Endodermal cell (in vitro differentiated cells): ENCODE data around the gene PLPP7. TPM values are rescaled to one million over a fixed set of nuclear protein-coding genes. Genes with fewer than 3 reads are reported as not detected.

Experiments used
- DNase-seq: peaks from one replicate; pipeline ENCODE4 v3.0.0-alpha.2; 2017
- H3K27ac ChIP-seq: 2 replicates; pipeline ENCODE4 v1.5.1; 2013; ENCODE audit warnings: mild to moderate bottlenecking, low read depth, low read length, moderate library complexity
- H3K27me3 ChIP-seq: 2 replicates; pipeline ENCODE4 v1.6.1; 2013; ENCODE audit warnings: mild to moderate bottlenecking, low read length, moderate library complexity; ENCODE audit not compliant: insufficient read depth, control insufficient read depth, poor library complexity, severe bottlenecking
- H3K36me3 ChIP-seq: 2 replicates; pipeline ENCODE4 v1.7.0; 2013; ENCODE audit warnings: mild to moderate bottlenecking, low read length, moderate library complexity; ENCODE audit not compliant: control insufficient read depth, insufficient read depth
- H3K4me1 ChIP-seq: one replicate; pipeline ENCODE4 v1.7.0; 2013; ENCODE audit warnings: low read length; ENCODE audit not compliant: control insufficient read depth, insufficient read depth
- H3K4me3 ChIP-seq: 2 replicates; pipeline ENCODE4 v1.5.1; 2013; ENCODE audit warnings: mild to moderate bottlenecking, low read length, moderate library complexity
- H3K9ac ChIP-seq: 2 replicates; pipeline ENCODE4 v1.6.1; 2013; ENCODE audit warnings: mild to moderate bottlenecking, low read length, moderate library complexity; ENCODE audit not compliant: poor library complexity, severe bottlenecking; ENCODE audit errors: extremely low read depth
- H3K9me3 ChIP-seq: 2 replicates; pipeline ENCODE4 v1.6.1; 2013; ENCODE audit warnings: mild to moderate bottlenecking, low read length, moderate library complexity; ENCODE audit not compliant: control insufficient read depth
- H3K27ac Mint-ChIP-seq: 2 replicates; pipeline ENCODE4 v1.8.0; 2020; ENCODE audit warnings: mixed read lengths
- H3K27me3 Mint-ChIP-seq: 2 replicates; pipeline ENCODE4 v1.8.0; 2021; ENCODE audit warnings: mild to moderate bottlenecking, mixed read lengths; ENCODE audit not compliant: insufficient read depth
- H3K36me3 Mint-ChIP-seq: 2 replicates; pipeline ENCODE4 v1.8.0; 2020; ENCODE audit warnings: low read depth, mixed read lengths
- H3K4me1 Mint-ChIP-seq: 2 replicates; pipeline ENCODE4 v1.8.0; 2020; ENCODE audit warnings: mixed read lengths
- H3K4me3 Mint-ChIP-seq: 2 replicates; pipeline ENCODE4 v1.8.0; 2020; ENCODE audit warnings: mild to moderate bottlenecking, moderate library complexity, mixed read lengths
- H3K9me3 Mint-ChIP-seq: 2 replicates; pipeline ENCODE4 v1.8.0; 2020; ENCODE audit warnings: mild to moderate bottlenecking, mixed read lengths
- WGBS, 2 experiments: methylation state at CpG; one replicate each; pipeline versions ENCODE4 v1.1.5 to v1.1.7; 2013; ENCODE audit warnings: missing lambda C conversion rate in 2 of 2, mixed read lengths in 1 of 2; ENCODE audit not compliant: insufficient coverage in 1 of 2, insufficient read length in 1 of 2; 5-methylcytosine and 5-hydroxymethylcytosine counted together
- total RNA-seq, 2 donors: library from RNA; stranded (reverse); fragmentation: NEBNext Ultra II Directional in 1 of 2; extraction: Animal tissue kit (Norgen Biotek cat#: 25700) in 1 of 2; gene quantifications; 2 replicates in 1 of 2; 3 replicates in 1 of 2; pipeline ENCODE4 v1.2.1, GENCODE V29; 2021
- TF ChIP-seq, protein P1 (sequence below): fragments of 200-600 bp; sonication (generic); conservative IDR thresholded peaks from 2 replicates; pipeline ENCODE4 v1.5.0; 2021; ENCODE audit warnings: antibody characterized with exemption, mild to moderate bottlenecking

Gene PLPP7
- total RNA-seq, 2 donors from 2014 or later: 4.1 to 5.6 TPM

- TF ChIP-seq, protein P1, sequence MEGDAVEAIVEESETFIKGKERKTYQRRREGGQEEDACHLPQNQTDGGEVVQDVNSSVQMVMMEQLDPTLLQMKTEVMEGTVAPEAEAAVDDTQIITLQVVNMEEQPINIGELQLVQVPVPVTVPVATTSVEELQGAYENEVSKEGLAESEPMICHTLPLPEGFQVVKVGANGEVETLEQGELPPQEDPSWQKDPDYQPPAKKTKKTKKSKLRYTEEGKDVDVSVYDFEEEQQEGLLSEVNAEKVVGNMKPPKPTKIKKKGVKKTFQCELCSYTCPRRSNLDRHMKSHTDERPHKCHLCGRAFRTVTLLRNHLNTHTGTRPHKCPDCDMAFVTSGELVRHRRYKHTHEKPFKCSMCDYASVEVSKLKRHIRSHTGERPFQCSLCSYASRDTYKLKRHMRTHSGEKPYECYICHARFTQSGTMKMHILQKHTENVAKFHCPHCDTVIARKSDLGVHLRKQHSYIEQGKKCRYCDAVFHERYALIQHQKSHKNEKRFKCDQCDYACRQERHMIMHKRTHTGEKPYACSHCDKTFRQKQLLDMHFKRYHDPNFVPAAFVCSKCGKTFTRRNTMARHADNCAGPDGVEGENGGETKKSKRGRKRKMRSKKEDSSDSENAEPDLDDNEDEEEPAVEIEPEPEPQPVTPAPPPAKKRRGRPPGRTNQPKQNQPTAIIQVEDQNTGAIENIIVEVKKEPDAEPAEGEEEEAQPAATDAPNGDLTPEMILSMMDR: no peak
- Histone ChIP-seq H3K27ac (no peak overlapping the region), H3K4me1 (no peaks in the 10 kb centered on the region), H3K27me3 (peaks cover 37% of the 10 kb centered on the region), H3K4me3 (no peak overlapping the region), H3K9me3 (no peaks in the 10 kb centered on the region), H3K36me3 (no peaks in the 10 kb centered on the region), H3K9ac (no peak overlapping the region)
- DNase-seq: no peak
- H3K4me1 Mint-ChIP-seq: peaks cover 17% of the 10 kb centered on the region
- H3K27me3 Mint-ChIP-seq: peaks cover 53% of the 10 kb centered on the region
- no peak overlapping the region for H3K27ac Mint-ChIP-seq
- WGBS, 2 experiments: 81 to 84% methylated on average over 5 to 10 of the region's 10 CpGs
- H3K36me3 Mint-ChIP-seq: no peaks in the 10 kb centered on the region
- H3K4me3 Mint-ChIP-seq: no peak overlapping the region
- no peaks in the 10 kb centered on the region for H3K9me3 Mint-ChIP-seq
Observed at GRCh38 chr9:131278702-131279111, 10.8 kb upstream of the PLPP7 start.

DNA sequence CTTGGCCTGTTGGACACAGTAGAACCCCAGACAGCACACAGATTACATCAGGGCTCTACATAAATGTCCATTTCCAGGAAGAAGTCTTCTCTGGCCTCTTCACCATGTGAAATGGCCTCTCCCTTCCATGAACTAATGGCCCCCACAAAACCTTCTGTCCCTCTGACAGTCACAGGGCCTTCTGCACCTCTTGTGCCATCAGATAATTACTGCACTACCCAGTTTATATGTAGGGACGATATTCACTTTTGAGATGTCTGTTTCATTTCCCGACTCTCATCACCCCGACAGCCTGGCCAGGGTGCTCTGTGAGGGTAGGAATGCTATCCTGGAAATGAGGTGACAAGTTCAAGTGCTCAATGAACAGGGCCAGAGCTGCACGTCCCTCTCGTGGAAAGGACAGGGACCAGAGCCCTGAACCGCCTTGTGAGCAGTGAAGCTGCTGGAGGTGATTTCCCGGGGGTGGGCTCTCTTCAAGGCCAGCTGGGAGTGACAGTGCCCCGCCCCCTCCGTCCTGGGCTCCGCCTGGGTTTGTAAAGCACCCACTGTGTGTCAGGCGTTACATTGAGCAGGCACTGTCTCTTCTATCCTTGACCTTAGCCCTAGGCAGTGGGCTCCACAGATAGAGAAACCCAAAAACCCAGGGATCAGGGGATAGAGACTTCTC lies 10.2 kb upstream of the PLPP7 start:
- Mint-ChIP-seq H3K27me3 (peaks cover 52% of the 10 kb centered on the region), H3K4me1 (peaks cover 11% of the 10 kb centered on the region), H3K27ac (no peak overlapping the region), H3K36me3 (no peaks in the 10 kb centered on the region), H3K9me3 (no peaks in the 10 kb centered on the region), H3K4me3 (no peak overlapping the region)
- TF ChIP-seq, protein P1: no peak
- no peak overlapping the region for H3K4me3 ChIP-seq
- no peak overlapping the region for H3K9ac ChIP-seq
- 79 to 86% methylated on average over 11 of the region's 11 CpGs for WGBS, 2 experiments
- H3K9me3 ChIP-seq: no peaks in the 10 kb centered on the region
- no peaks in the 10 kb centered on the region for H3K36me3 ChIP-seq
- peaks cover 37% of the 10 kb centered on the region for H3K27me3 ChIP-seq
- no peaks in the 10 kb centered on the region for H3K4me1 ChIP-seq
- no peak overlapping the region for H3K27ac ChIP-seq
- no peak for DNase-seq

GRCh38 chr9:131279863-131280570 lies 9.5 kb upstream of the PLPP7 start:
- Histone ChIP-seq H3K27me3 (peaks cover 37% of the 10 kb centered on the region), H3K9ac (no peak overlapping the region), H3K4me3 (no peak overlapping the region), H3K36me3 (no peaks in the 10 kb centered on the region), H3K4me1 (no peaks in the 10 kb centered on the region), H3K9me3 (no peaks in the 10 kb centered on the region), H3K27ac (no peak overlapping the region)
- no peaks in the 10 kb centered on the region for H3K9me3 Mint-ChIP-seq
- TF ChIP-seq, protein P1: no peak
- H3K36me3 Mint-ChIP-seq: no peaks in the 10 kb centered on the region
- H3K4me1 Mint-ChIP-seq: peaks cover 8% of the 10 kb centered on the region
- H3K27me3 Mint-ChIP-seq: peaks cover 53% of the 10 kb centered on the region
- 83 to 87% methylated on average over 4 to 19 of the region's 19 CpGs for WGBS, 2 experiments
- no peak overlapping the region for H3K4me3 Mint-ChIP-seq
- no peak for DNase-seq
- no peak overlapping the region for H3K27ac Mint-ChIP-seq
